PFSK-1 (cell line): Measurements from ENCODE around the gene NACAD.

Source experiments
- FOXP2 ChIP-seq: optimal IDR thresholded peaks from 2 replicates; pipeline ENCODE3; 2011; ENCODE audit warnings: borderline replicate concordance, control low read depth, inconsistent platforms; ENCODE audit not compliant: insufficient read depth; ENCODE audit errors: extremely low read length, extremely low read depth
- POLR2AphosphoS5 ChIP-seq: IDR thresholded peaks from 2 replicates; pipeline ENCODE4 v1.6.1; 2012; ENCODE audit warnings: low read depth, mild to moderate bottlenecking, control low read depth, low read length, moderate library complexity
- SIN3A ChIP-seq: IDR thresholded peaks from 2 replicates; pipeline ENCODE4 v1.6.1; 2012; ENCODE audit warnings: mild to moderate bottlenecking, low read length, moderate library complexity, borderline replicate concordance; ENCODE audit not compliant: insufficient read depth
- TF ChIP-seq, protein P1 (sequence below), 2 experiments: IDR thresholded peaks; 2 replicates each; pipeline versions ENCODE4 v1.6.1 to v1.8.0; 2011 to 2012; ENCODE audit warnings: low read depth in 2 of 2, low read length in 2 of 2, control low read depth in 1 of 2, inconsistent platforms in 1 of 2, mild to moderate bottlenecking in 1 of 2, moderate library complexity in 1 of 2; ENCODE audit not compliant: insufficient read depth in 1 of 2

DNA sequence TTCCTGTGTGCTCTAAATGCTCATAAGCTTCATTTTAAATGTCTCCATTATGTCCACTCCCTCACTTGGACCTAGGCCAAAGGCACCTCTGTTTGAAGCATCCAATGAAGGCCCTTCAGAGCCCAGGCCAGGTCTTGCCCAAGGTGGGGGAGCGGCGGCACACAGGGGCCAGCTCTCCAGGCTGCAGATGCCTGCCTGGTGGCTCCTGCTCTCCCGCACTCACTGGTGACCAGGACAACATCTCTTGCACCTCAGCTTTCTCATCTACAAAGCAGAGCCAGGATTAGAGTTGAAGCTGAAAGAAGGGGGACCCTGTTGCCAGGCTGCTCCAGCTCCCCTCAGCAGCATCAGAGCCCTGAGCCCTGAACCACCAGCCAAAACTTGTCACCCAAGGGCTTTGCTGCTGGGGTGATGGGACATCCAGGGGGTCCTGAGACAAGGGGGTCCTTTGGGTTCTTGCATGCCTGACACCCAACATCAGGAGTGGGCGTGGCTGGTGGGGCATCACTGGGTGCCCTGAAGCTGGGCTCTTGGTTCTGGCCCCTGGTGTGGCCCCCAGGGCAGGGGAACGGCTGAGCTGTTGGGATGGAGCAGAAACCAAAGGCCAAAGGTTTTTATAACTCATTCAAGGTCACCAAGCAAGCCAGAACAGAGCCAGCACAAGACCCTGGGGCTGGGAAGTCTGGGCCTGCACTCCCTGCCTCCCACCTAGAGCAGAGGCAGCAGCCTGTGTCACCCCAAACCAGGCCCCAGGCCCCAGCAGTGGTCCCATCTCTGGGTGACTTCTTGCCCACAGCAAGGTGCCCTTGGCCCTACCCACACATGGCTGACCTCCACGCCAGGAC, 1.2 kb downstream of the NACAD start:
- TF ChIP-seq POLR2AphosphoS5 (no peak), FOXP2 (no peak), SIN3A (no peak)
- TF ChIP-seq, protein P1, sequence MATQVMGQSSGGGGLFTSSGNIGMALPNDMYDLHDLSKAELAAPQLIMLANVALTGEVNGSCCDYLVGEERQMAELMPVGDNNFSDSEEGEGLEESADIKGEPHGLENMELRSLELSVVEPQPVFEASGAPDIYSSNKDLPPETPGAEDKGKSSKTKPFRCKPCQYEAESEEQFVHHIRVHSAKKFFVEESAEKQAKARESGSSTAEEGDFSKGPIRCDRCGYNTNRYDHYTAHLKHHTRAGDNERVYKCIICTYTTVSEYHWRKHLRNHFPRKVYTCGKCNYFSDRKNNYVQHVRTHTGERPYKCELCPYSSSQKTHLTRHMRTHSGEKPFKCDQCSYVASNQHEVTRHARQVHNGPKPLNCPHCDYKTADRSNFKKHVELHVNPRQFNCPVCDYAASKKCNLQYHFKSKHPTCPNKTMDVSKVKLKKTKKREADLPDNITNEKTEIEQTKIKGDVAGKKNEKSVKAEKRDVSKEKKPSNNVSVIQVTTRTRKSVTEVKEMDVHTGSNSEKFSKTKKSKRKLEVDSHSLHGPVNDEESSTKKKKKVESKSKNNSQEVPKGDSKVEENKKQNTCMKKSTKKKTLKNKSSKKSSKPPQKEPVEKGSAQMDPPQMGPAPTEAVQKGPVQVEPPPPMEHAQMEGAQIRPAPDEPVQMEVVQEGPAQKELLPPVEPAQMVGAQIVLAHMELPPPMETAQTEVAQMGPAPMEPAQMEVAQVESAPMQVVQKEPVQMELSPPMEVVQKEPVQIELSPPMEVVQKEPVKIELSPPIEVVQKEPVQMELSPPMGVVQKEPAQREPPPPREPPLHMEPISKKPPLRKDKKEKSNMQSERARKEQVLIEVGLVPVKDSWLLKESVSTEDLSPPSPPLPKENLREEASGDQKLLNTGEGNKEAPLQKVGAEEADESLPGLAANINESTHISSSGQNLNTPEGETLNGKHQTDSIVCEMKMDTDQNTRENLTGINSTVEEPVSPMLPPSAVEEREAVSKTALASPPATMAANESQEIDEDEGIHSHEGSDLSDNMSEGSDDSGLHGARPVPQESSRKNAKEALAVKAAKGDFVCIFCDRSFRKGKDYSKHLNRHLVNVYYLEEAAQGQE (IDR thresholded peaks at IDR 0.05; ENCODE audit: insufficient read depth in 1 of 2, low read depth in 2 of 2, low read length in 2 of 2), result no peak
